Measurements from ENCODE around the gene LRRK1.

DNA sequence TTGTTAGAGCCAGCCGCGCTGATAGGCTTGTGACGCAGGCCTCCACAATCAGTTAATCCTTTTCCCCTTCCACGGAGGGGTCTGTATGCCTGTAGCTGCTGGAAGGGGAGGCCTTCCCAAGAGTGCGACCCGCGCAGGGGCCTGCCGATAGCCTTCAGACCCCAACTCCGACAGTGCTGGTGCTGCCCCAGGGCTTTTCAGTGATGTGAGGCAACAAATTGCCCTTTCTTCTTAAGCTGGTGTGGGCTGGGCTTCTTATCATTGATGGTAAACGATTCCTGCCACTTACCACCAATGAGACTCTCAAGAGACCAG, 189.3 kb downstream of the LRRK1 start:
- TF ChIP-seq, protein P1, sequence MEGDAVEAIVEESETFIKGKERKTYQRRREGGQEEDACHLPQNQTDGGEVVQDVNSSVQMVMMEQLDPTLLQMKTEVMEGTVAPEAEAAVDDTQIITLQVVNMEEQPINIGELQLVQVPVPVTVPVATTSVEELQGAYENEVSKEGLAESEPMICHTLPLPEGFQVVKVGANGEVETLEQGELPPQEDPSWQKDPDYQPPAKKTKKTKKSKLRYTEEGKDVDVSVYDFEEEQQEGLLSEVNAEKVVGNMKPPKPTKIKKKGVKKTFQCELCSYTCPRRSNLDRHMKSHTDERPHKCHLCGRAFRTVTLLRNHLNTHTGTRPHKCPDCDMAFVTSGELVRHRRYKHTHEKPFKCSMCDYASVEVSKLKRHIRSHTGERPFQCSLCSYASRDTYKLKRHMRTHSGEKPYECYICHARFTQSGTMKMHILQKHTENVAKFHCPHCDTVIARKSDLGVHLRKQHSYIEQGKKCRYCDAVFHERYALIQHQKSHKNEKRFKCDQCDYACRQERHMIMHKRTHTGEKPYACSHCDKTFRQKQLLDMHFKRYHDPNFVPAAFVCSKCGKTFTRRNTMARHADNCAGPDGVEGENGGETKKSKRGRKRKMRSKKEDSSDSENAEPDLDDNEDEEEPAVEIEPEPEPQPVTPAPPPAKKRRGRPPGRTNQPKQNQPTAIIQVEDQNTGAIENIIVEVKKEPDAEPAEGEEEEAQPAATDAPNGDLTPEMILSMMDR (IDR thresholded peaks at IDR 0.05) = no peak
- TF ChIP-seq POLR2AphosphoS5 (IDR thresholded peaks at IDR 0.05) = no peak

Measured in transverse colon (tissue), 4 donors.